SJCRH30 (cell line): ENCODE measurements around the gene CACNA1E. TPM values are rescaled to one million over a fixed set of nuclear protein-coding genes. Genes with fewer than 3 reads are reported as not detected.
"Not testable (repeated sequence)": the region's sequence is repeated elsewhere in the genome, so short reads cannot be mapped to it uniquely, and the experiment has no call there.

ENCODE experiments used
- DNase-seq, 2 experiments: peaks; one replicate each; pipeline ENCODE4 v3.0.0-alpha.2; 2015 to 2020
- H3K27ac ChIP-seq: fragments of 250-450 bp; sonication (Bioruptor Pico); 2 replicates; pipeline ENCODE4 v1.5.1; 2020; ENCODE audit warnings: mild to moderate bottlenecking, moderate library complexity
- H3K27me3 ChIP-seq: fragments of 250-450 bp; sonication (Bioruptor Pico); 2 replicates; pipeline ENCODE4 v1.5.1; 2020; ENCODE audit warnings: mild to moderate bottlenecking, moderate library complexity
- H3K36me3 ChIP-seq: fragments of 250-450 bp; sonication (Bioruptor Pico); 2 replicates; pipeline ENCODE4 v1.5.1; 2020; ENCODE audit warnings: mild to moderate bottlenecking, moderate library complexity
- H3K4me1 ChIP-seq: fragments of 250-450 bp; sonication (Bioruptor Pico); 2 replicates; pipeline ENCODE4 v1.5.1; 2020; ENCODE audit warnings: mild to moderate bottlenecking, moderate library complexity
- H3K4me3 ChIP-seq: fragments of 250-450 bp; sonication (Bioruptor Pico); 2 replicates; pipeline ENCODE4 v1.5.1; 2020; ENCODE audit warnings: mild to moderate bottlenecking, moderate library complexity
- H3K9me3 ChIP-seq: fragments of 250-450 bp; sonication (Bioruptor Pico); replicated peaks from 2 replicates; pipeline ENCODE4 v1.5.1; 2020; ENCODE audit warnings: mild to moderate bottlenecking, moderate library complexity
- total RNA-seq: library from RNA; depleted of rRNA; stranded (reverse); fragments of >200 nt; shearing (Covaris generic); gene quantifications from 2 replicates; pipeline ENCODE4 v1.2.3, GENCODE V29; 2014

The CACNA1E gene
- total RNA-seq, 1 experiment from 2014 or later, result 0.02 TPM

GRCh38 chr1:181522864-181523263, 39.5 kb downstream of the CACNA1E start:
- H3K9me3 ChIP-seq, result no peaks in the 10 kb centered on the region
- H3K27ac ChIP-seq, result no peak overlapping the region
- no peak for DNase-seq
- no peaks in the 10 kb centered on the region for H3K4me1 ChIP-seq
- no peak overlapping the region for H3K4me3 ChIP-seq
- no peaks in the 10 kb centered on the region for H3K27me3 ChIP-seq
- no peaks in the 10 kb centered on the region for H3K36me3 ChIP-seq

GRCh38 chr1:181525104-181525721, 41.9 kb downstream of the CACNA1E start:
- Histone ChIP-seq H3K4me1 (no peaks in the 10 kb centered on the region), H3K4me3 (no peak overlapping the region), H3K27ac (no peak overlapping the region), H3K9me3 (no peaks in the 10 kb centered on the region), H3K27me3 (no peaks in the 10 kb centered on the region), H3K36me3 (no peaks in the 10 kb centered on the region)
- DNase-seq, result no peak

- not testable (repeated sequence) for H3K4me1 ChIP-seq, DNase-seq, H3K9me3 ChIP-seq, H3K4me3 ChIP-seq, H3K36me3 ChIP-seq, H3K27ac ChIP-seq, H3K27me3 ChIP-seq
Observed at GRCh38 chr1:181528241-181528640, 44.9 kb downstream of the CACNA1E start.

DNA sequence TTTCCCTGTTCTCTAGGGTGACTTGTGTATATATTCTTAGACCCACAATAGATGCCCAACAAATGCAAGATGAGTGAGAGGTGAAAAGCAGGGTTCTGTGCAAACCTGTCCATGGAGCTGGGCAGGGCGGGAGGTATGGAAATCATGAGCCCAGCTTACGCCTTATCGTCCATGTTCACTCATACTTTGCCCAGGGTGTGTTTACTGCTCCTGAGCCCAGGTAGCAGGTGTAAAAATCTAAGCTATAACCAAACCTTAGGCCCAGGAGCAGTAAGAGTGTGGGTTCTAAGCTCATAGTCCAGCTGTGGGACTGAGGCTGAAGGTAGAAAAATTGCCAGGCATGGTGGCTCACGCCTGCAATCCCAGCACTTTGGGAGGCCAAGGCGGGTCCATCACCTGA, 48.1 kb downstream of the CACNA1E start:
- Histone ChIP-seq H3K4me3 (no peak overlapping the region), H3K36me3 (no peaks in the 10 kb centered on the region), H3K27me3 (no peaks in the 10 kb centered on the region), H3K4me1 (no peaks in the 10 kb centered on the region), H3K9me3 (no peaks in the 10 kb centered on the region), H3K27ac (no peak overlapping the region)
- no peak for DNase-seq

DNA sequence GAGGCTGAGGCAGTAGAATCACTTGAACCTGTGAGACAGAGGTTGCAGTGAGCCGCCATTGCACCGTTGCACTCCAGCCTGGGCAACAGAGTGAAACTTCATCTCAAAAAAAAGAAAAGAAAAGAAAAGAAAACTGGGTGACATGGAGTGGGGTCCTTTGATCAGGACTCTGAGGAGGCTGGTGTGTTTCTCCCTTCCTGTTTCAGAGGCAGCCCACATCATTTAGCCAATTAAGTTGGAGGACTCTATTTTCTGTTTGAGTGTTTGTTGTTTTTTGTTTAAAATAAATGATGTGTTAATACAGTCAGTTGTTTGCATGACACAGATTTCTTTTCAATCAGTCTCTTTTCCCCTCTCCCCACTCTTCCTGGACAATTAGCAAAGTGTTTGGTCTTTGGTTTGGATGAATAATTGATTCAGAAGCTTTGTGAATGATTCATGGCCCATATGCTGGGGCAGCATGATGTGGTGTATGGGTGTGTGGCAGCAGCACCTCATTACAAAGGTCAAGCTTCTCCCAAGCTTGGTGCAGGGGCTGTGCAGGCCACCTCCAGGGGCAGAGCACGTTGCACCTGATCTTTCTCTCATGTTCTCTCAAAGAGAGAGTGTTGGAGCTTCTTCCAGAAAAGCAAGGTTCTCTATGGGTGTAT, 48.8 kb downstream of the CACNA1E start:
- no peaks in the 10 kb centered on the region for H3K27me3 ChIP-seq
- no peak overlapping the region for H3K27ac ChIP-seq
- H3K36me3 ChIP-seq, result no peaks in the 10 kb centered on the region
- no peak for DNase-seq
- H3K4me1 ChIP-seq, result no peaks in the 10 kb centered on the region
- no peak overlapping the region for H3K4me3 ChIP-seq
- H3K9me3 ChIP-seq, result no peaks in the 10 kb centered on the region

DNA sequence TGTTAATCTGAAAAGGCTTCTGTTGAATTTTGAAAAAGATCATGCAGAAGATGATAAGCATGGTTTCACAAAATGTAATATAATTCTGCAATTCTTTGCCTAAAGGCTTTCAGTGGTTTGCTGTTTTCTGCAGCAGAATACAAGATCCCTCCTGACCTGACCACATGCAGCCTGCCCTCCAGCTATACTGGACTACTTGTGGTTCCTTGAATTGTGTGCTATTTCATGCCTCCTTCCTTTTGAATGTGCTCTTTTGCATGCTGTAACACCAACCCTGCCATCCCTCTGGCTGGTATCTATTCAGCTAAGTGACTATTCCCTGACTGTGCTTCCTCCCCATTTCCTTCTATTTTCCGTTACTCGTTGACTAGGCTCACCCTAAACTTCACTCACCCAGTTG, 55.5 kb downstream of the CACNA1E start:
- Histone ChIP-seq H3K27ac (no peak overlapping the region), H3K4me1 (no peaks in the 10 kb centered on the region), H3K36me3 (no peaks in the 10 kb centered on the region), H3K9me3 (no peaks in the 10 kb centered on the region), H3K4me3 (no peak overlapping the region), H3K27me3 (no peaks in the 10 kb centered on the region)
- no peak for DNase-seq

DNA sequence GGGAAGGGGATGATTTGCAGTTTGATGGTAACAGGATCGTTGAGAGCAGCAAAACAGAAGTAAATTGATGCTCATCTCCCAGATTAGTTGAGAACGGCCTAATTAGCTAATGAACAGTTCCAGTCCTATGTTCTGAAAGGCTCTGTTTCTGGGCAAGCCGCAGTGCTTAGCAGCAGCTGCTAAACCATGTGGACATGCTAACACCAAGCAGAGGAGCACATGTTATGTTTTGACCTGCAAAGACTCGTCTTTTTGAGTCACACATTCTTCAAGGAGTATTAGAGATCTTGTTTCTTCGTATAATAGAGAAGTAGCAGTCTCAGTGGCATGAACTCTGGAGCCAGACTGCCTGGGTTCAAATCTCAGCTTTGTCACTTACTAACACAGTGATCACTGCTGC, 58.1 kb downstream of the CACNA1E start:
- DNase-seq, result no peak
- Histone ChIP-seq H3K9me3 (no peaks in the 10 kb centered on the region), H3K27me3 (no peaks in the 10 kb centered on the region), H3K36me3 (no peaks in the 10 kb centered on the region), H3K4me3 (no peak overlapping the region), H3K27ac (no peak overlapping the region), H3K4me1 (no peaks in the 10 kb centered on the region)

DNA sequence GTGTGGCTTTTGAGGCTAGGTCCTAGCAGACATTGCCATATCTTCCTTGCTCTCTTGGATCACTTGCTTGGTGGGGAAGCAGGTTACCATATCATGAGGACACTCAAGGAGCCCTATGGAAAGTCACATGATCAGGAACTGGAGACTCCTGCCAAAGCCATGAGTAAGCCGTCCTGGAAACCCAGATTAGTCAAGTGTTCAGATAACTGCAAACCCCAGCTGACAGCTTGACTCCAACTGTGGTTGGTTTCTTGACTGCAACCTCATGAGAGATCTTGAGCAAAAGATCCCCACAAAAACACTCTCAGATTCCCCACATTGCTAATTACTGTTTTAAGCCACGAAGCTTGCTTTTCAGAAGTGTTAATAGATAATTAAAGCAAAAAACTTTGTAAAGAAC, 58.6 kb downstream of the CACNA1E start:
- no peak overlapping the region for H3K27ac ChIP-seq
- H3K36me3 ChIP-seq, result no peaks in the 10 kb centered on the region
- H3K9me3 ChIP-seq, result no peaks in the 10 kb centered on the region
- no peak for DNase-seq
- no peaks in the 10 kb centered on the region for H3K27me3 ChIP-seq
- H3K4me1 ChIP-seq, result no peaks in the 10 kb centered on the region
- no peak overlapping the region for H3K4me3 ChIP-seq

GRCh38 chr1:181542406-181542805, 59.1 kb downstream of the CACNA1E start:
- not testable (repeated sequence) for H3K27me3 ChIP-seq, H3K36me3 ChIP-seq, H3K4me3 ChIP-seq, H3K4me1 ChIP-seq, H3K9me3 ChIP-seq, DNase-seq, H3K27ac ChIP-seq

DNA sequence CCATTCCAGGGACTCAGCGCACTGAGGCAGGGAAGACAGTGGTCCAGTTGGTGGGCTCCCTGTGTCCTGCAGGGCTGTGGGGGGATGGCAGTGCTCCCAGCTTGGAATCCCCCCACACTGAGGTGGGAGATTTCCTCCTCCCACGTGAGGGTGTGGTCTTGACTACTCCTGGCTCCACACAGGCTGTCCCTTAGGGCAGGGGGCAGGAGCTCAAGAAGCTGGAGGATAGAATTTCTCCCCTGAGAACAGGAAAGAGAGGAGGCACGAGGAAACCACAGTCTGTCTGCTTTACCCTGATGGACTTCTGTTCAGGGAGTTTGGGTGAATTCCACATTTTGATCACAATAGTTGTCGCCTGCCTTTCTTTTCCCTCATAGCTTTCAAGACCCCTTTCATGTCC, 62.1 kb downstream of the CACNA1E start:
- Histone ChIP-seq H3K4me3 (no peak overlapping the region), H3K36me3 (no peaks in the 10 kb centered on the region), H3K9me3 (no peaks in the 10 kb centered on the region), H3K4me1 (no peaks in the 10 kb centered on the region), H3K27ac (no peak overlapping the region), H3K27me3 (no peaks in the 10 kb centered on the region)
- DNase-seq, result no peak

DNA sequence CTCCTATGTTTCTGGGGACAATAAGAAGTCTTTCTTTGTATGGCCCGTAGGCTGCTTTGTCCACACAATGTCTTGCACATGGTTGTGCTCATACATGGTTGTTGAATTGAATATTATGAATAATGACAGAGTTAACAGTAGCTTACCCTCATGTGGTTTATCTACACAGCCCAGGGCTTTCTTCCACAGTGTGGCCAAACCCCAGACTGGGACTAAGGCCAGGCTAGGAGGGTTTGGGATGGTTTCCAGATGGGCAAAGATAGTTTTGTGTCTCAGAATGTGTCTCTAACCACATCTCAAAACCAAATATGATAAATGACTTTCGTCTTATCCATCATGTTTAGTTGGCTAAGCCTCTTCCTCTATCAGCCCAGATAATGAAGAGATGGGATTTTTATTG, 65.2 kb downstream of the CACNA1E start:
- no peaks in the 10 kb centered on the region for H3K36me3 ChIP-seq
- H3K4me3 ChIP-seq, result no peak overlapping the region
- H3K27ac ChIP-seq, result no peak overlapping the region
- DNase-seq, result no peak
- H3K9me3 ChIP-seq, result no peaks in the 10 kb centered on the region
- no peaks in the 10 kb centered on the region for H3K4me1 ChIP-seq
- H3K27me3 ChIP-seq, result no peaks in the 10 kb centered on the region

GRCh38 chr1:181551249-181551648, 67.9 kb downstream of the CACNA1E start:
- Histone ChIP-seq H3K9me3 (no peaks in the 10 kb centered on the region), H3K4me1 (no peaks in the 10 kb centered on the region), H3K27ac (no peak overlapping the region), H3K27me3 (no peaks in the 10 kb centered on the region), H3K36me3 (no peaks in the 10 kb centered on the region), H3K4me3 (no peak overlapping the region)
- DNase-seq, result no peak

DNA sequence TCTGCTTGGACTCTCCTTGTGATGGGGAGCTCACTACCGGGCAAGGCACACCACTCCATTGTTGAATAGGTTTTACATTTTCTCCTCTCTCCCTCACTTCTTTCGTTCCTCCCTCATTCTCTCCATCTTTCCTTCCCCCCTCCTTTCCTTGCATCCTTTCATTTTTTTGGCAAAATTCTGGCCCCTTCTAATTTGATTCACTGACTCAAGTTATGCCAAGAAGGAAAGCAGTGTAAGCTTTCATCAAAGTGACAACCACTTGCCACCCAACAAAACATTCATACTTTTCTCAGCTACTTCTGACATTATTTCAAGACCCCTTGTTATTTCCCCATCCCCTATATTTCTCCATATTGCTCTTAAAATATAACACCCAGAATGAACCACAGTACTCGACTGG, 68.4 kb downstream of the CACNA1E start:
- DNase-seq, result no peak
- Histone ChIP-seq H3K4me1 (no peaks in the 10 kb centered on the region), H3K4me3 (no peak overlapping the region), H3K9me3 (no peaks in the 10 kb centered on the region), H3K27ac (no peak overlapping the region), H3K36me3 (no peaks in the 10 kb centered on the region), H3K27me3 (no peaks in the 10 kb centered on the region)

DNA sequence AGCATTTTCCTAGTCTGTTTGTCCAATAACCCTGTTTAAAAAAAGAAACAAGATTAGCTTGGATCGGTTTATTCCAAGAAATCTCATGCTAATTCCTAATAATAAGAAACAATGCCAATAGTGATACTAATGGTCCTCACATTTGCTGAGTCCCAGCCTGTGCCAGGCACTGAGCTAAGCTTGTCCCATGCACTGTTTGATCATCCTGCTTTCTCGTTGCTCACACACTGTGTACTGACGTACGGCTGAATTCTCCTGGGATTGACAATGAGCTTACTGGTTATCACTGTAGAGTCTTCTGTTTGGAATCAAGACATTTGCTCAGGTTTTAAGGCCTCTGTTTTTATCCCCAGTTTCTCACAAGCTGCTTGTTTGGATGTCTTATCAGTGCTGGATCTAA, 71.1 kb downstream of the CACNA1E start:
- Histone ChIP-seq H3K4me3 (no peak overlapping the region), H3K4me1 (no peaks in the 10 kb centered on the region), H3K27ac (no peak overlapping the region), H3K9me3 (no peaks in the 10 kb centered on the region), H3K27me3 (no peaks in the 10 kb centered on the region), H3K36me3 (no peaks in the 10 kb centered on the region)
- no peak for DNase-seq

GRCh38 chr1:181556631-181557030, 73.3 kb downstream of the CACNA1E start:
- Histone ChIP-seq H3K36me3 (no peaks in the 10 kb centered on the region), H3K4me1 (no peaks in the 10 kb centered on the region), H3K27ac (no peak overlapping the region), H3K27me3 (no peaks in the 10 kb centered on the region), H3K4me3 (no peak overlapping the region), H3K9me3 (no peaks in the 10 kb centered on the region)
- peak in 1 of 2 experiments; percentile 23 for DNase-seq

DNA sequence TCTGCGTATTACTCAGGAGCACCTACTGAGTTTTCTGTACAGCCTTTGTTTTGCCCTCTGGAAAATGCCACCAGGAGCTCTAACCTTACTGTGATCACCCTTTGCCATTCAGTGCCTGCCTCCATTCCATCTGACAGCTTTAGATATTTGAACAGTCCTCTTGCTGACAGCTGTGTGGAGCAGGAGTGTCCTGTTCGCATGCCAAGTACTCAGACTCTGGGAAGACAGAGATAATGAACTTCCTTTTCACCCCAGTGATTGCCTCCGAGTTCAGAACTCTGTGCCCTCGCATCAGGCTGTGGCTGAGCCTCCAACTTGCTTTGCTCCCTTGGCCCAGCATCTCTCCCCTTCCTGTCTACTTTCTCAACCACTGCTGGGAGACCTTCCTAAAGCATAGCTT, 74.0 kb downstream of the CACNA1E start:
- no peaks in the 10 kb centered on the region for H3K27me3 ChIP-seq

More for the DNA sequence above, 74.0 kb downstream of the CACNA1E start:
- Histone ChIP-seq H3K9me3 (no peaks in the 10 kb centered on the region), H3K4me1 (no peaks in the 10 kb centered on the region), H3K36me3 (no peaks in the 10 kb centered on the region), H3K27ac (no peak overlapping the region), H3K4me3 (no peak overlapping the region)
- DNase-seq, result no peak
